ENCODE data around the gene ZNF576.
A peak's percentile ranks its signal among the peaks of the same experiment; 100 is the strongest.
"Not testable (repeated sequence)": the region's sequence is repeated elsewhere in the genome, so short reads cannot be mapped to it uniquely, and the experiment has no call there.

Gene ZNF576, protein sequence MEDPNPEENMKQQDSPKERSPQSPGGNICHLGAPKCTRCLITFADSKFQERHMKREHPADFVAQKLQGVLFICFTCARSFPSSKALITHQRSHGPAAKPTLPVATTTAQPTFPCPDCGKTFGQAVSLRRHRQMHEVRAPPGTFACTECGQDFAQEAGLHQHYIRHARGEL

DNA sequence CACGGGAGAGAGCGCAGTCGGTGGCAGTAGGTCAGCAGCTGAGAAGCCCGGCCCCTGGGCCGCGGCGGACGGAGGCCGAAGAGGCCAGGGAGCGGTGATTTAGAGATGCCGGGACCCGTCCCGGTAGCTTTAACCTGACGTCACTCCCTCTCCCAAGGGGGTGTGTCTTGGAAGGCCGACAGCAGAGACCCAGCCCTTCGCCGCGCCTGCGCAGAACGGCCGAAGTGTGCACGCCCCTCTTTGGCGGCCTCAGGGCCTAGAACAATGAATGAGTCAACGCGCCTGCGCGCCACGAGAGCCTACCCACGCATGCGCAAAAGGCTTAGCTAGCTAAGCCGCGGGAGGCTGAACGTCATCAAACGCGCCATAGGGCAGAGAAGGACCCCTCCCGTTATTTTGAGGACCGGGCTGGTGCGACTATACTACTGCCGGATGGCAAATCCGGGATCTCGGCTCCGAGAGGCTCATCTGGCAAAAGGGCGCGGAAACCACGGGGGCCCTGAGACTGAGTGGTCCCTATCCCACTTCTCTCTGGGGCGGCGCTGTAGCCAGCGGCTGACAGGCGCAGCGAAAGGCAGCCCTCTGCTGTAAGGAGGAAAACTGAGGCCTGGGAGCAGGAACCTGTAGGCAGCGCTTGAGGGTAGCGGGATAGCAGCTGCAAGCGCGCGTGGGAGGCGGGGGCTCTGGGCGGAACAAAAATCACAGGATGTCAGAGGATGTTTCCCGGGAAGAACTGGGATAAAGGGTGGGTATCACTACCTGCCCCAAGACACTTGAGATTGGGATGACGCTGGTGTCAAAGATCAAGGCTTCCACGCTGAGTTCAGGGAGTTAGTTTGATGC, at the start of gene ZNF576, which contains the start of gene IRGQ:
TSS of gene ZNF576 (plus strand) at position 597 of the 843 bp plus-strand sequence. CDS start 514 bp downstream, outside the sequence.
TSS of gene IRGQ (minus strand) at position 136 of the 843 bp plus-strand sequence. CDS start 796 bp downstream, outside the sequence.
- DNase-seq, result peak; percentile 99

DNA sequence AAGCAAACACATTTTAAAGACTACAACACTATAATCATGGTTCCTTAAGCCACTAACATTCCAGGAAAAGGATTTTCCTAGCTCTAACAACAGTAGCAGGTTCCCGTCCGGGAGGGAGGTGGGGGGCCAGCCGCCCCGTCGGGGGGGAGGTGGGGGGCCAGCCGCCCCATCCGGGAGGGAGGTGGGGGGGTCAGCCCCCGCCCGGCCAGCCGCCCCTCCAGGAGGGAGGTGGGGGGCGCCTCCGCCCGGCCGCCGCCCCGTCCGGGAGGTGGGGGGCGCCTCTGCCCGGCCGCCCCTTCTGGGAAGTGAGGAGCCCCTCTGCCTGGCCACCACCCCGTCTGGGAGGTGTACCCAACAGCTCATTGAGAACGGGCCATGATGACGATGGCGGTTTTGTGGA, 48.5 kb upstream of the ZNF576 start:
- not testable (repeated sequence) for DNase-seq

DNA sequence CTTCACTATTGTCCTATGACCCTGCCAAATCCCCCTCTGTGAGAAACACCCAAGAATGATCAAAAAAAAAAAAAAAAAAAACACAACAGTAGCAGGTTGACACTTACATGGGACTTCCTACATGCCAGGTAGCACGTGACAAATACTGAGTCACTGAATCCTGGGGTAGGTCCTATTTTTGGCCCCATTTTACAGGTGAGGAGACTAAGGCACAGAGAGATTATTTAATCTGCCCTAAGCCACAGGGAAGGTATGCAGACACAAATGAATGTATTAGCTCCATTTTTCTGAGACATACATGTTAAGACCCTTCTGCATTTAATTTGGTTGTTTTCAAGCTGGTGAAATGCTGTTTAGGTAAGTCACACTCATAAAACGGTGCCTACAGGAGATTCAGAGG, 47.7 kb upstream of the ZNF576 start:
- DNase-seq, result no peak

DNA sequence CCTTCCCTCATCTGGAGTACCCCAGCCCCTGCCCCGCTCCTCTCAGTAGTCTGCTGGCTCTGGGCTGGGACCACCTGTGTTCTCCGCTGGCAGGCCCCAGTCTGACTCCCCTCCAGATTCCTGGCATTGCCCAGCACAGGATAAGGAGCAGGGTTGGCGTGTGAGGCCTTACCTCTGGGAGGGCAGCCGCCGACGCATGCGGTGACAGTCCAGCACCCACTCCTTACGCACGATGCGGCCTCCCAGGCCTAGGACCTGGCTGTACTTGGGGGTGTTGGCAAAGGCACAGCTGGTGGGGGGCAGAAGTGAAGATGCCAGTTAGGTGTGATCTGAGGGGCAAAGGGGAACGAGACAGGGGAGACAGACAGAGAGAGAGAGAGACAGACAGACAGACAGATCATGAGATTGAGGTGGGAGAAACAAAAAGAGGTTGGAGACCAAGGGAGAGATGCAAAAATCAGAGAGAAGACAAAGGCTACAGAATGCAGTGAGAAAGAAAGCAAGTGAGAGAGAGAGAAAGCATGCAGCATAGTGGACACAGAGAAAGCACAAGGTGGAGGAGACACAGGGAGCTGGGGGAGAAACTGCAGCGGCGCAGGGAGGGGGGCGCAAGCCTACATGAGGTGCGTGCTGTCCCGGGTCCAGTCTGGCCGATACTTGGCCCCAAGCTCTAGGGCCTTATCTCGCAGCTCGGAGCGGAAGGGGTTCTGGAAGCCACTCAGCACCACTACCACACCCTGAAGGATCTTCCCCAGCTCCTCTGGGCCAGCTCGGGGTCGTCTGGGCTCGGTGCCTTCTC, 44.8 kb upstream of the ZNF576 start:
- DNase-seq, result no peak

DNA sequence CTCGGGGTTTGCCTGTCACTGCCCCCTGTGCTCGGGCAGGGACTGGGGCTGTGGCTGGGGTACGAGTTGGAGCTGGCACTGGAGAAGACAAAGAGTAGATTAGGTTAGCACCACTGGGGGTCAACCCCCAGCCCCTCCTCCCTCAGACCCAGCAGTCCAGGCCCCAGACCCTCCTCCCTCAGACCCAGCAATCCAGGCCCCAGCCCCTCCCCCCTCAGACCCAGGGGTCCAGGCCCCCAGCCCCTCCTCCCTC, 44.3 kb upstream of the ZNF576 start:
- DNase-seq, result no peak

DNA sequence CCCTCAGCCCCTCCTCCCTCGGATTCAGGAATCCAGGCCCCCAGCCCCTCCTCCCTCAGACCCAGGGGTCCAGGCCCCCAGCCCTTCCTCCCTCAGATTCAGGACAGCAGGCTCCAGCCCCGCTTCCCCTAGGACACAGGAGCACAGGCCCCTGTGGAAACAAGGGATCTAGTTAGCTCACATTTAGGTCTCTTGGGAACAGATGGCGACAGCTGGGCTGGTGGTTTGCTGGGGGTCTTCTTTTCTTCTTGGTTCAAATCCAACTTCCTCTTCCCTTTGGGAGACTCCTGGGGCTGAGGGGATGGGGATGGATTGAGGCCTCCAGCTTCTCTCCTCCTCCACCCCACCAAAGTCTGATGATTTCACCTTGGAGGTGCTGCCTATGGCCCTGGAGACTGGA, 43.8 kb upstream of the ZNF576 start:
- DNase-seq, result no peak

DNA sequence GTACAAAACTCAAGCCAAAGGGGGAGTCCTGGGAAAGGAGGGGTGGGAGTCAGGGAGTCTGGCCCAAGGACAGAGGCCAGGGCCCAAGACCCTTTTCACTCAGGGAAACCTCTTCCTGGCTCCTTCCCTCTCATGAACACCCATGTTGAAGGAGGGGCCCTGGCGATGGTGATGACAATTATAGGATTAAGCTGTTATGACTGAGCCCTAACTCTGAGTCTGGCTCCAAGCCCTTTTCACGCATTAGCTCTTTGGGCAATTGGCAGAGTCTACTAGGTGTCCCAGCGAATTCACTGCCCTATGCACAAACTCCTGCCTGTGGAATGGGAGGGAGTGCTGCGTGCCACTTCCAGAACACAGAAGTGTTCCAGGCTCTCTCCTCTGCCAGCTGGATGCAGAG, 42.7 kb upstream of the ZNF576 start:
- DNase-seq, result no peak

DNA sequence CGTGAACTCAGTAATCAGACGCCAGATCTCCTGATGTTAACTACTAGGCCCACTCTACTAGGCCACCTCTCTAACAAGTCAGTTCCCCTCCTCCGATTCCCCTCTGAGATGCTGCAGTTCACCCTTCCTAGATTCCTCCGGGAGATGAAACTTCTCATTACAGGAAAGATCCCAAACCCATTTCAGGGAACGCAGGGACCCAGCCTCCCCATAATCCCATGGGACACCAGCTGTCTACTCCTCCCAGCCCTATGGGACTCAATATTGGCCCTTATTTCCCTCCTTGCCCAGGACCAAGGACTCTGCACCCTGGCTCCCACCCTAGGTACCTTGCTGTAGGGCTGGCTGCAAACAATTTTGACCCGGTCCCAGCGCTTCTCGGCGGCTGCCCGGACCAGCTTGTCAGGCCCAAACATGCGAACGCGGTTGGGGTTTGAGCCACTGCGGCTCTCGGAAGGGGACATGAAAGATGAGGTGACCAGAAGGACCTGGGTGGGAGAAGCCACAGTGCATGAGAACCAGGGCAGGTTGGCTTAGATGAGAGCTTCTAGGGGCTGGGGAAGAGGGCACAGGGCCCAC, 42.0 kb upstream of the ZNF576 start:
- no peak for DNase-seq

DNA sequence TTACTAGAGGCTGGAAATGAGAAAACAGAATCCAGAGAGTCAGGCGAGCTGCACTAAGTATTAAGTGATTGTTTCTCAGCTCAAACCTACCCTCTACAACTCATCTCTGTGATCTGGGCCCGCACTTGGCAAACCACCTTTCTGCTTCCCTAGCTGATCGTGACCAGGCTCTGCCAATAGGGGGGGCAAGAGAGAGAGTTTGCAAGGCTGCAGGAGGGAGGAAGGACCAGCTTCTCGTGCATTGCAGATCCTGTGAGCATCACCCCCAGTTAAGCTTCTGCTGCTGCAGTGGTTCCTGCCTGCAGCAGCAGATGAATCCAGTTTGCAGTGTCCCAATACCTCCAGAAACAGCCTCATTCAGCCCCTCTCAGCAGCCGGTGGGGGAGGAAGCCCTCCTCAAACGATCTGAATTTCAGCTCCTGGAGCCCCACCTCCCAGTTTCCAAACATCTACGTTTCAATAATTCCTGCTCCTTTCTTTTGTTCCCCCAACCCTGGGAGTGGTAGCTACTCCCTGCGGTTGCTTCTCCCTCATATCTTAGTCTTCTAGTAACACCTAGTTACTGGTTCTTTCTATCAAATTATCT, 41.1 kb upstream of the ZNF576 start:
- peak; percentile 39 for DNase-seq

DNA sequence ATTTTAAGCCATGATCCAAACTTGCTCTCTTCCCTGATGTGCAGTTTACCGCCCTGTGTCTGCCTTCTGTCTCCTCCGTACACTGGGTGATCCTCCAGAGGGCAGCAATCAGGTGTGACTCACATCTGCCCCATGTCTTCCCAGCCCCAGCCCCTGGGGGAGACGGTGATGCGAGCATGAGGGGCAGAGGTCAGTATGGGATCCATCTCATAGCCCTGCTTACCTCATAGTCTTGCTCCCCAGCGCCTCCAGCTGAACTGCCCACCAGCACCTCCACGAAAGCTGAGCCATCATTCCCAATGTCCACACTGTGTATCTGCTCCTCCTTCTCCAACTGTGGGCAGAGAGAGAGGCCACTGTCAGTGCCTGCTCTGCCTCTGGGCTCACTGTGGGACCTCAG, 35.7 kb upstream of the ZNF576 start:
- no peak for DNase-seq

DNA sequence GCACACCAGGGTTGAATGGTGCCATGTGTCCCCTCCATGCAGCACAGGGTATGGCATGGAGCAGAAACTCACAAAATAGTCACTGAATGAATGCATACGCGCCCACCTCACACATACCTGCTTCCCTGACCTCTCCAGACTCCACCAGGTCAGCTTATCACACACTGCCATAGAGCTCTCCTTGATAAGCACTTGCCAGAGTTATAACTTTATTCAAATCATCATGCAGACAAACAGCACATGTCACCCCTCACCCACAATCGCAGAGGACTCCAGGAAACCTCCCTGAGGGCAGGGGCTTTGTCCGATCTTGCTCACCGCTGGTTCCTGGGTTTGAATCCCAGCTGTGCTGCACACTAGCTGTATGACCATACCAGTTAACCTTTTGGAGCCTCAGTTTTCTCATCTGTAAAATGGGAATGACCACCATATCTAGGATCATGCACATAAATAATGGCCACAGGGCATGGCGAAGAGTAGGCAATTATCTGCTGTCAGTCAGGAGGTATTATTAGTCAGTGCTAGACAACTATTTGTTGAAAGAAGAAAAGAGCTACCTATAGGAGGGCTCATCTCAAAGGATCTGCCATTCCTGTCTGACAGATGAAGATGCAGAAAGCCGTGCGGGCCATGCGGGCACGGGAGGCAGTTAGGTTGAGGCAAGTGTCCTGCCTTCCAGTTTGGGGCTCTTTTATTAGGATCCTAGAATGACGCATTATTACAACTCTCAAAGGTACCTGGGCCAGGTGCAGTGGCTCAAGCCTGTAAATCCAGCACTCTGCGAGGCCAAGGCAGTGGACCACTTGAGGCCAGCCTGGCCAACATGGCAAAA, 35.0 kb upstream of the ZNF576 start:
- DNase-seq, result no peak

DNA sequence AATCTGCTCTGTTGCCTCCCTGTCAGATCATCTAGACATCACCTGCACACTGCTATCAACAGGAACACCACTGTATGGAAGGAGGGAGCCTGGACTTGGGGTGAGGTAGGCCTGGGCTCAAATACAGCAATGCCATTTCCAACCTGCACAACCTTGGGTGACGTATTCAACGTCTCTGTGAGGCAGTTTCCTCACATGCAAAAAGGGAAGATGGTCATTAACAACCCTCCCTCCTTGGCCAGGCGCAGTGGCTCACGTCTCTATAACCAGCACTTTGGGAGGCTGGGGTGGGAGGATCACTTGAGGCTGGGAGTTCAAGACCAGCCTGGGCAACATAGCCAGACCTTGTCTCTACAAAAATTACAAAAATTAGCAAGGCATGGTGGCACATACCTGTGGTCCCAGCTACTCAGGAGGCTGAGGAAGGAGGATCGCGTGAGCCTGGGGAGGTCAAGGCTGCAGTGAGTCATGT, 34.1 kb upstream of the ZNF576 start:
- no peak for DNase-seq

DNA sequence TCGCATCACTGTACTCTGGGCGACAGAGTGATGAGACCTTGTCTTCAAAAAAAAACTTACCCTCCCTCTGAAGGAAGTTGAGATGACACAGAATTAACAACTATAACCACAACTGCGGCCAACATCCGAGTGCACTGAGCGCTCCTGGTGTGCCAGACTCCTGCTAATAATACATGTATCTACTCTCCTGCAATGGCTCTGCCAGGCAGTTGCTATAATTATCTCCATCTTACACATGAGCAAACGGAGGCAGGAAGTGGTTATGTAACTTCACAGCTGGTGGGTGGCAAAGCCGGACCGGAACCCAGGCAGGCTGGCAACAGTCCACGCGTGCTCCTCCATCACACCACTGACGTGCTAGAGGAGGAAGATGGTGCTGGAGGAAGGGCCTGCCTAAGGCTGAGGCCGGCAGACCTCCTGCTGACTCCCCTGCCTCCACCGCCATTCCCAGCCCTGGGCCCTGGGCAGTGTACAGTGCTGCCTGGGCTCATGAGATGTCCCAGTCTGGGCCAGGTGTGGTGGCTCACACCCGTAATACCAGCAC, 33.6 kb upstream of the ZNF576 start:
- peak; percentile 89 for DNase-seq

DNA sequence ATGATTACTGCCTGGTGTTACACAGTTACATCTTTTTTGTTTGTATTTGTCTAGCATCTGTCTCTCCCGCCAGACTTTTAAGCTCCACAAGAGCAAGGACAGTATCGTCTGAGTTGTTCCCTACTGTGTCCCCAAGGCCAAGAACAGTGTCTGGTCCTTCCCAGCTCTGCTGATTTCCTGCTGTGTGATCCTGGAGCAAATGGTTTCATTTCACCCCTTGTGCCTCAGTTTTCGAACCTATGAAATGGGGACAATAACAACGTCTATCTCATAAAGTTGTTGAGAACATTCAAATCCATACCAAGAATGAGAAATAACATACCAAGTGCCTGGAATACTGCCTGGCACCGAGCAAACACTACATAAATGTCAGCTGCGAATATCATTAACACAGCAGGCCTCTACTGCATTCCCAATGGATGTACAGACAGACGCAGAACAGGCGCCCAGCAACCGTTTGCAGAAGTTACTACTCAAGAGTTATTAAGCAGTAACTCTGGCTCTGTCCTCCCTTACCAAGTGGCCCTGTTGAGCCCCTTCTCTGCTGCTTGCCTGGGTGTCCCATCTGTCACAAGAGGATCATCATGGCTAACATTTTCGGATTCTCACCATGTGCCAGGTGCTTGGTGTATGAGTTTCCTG, 32.5 kb upstream of the ZNF576 start:
- no peak for DNase-seq

DNA sequence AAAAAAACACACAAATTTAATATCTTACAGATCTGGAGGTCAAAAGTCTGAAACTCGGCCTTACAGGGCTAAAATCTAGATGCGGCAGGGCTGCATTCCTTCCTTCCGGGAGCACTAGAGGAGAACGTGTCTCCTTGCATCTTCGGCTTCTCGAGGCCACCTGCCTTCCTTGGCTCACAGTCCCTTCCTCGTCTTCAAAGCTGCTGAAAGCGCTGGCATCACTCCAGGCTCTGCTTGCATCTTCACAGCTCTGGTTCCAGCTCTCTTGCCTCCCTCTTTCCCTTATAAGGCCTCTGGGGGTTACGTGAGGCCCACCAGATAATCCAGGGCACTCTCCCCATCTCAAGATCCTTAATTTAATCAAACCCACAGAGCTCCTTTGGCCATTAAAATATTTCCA, 31.6 kb upstream of the ZNF576 start:
- DNase-seq, result no peak

DNA sequence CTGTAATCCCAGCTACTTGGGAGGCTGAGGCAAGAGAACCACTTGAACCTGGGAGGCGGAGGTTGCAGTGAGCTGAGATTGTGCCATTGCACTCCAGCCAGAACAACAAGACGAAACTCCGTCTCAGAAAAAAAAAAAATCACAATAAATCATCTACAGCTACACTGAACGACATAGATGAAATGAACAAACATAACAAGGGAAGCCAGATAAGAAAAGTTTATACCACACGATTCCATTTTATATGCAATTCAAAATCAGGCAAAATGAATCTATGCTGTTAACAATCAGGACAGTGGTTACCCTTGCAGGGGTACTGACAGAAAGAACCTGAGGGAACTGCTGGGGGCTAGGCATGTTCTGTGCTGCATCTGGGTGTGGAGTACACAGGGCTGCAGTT, 26.7 kb upstream of the ZNF576 start:
- DNase-seq, result no peak

DNA sequence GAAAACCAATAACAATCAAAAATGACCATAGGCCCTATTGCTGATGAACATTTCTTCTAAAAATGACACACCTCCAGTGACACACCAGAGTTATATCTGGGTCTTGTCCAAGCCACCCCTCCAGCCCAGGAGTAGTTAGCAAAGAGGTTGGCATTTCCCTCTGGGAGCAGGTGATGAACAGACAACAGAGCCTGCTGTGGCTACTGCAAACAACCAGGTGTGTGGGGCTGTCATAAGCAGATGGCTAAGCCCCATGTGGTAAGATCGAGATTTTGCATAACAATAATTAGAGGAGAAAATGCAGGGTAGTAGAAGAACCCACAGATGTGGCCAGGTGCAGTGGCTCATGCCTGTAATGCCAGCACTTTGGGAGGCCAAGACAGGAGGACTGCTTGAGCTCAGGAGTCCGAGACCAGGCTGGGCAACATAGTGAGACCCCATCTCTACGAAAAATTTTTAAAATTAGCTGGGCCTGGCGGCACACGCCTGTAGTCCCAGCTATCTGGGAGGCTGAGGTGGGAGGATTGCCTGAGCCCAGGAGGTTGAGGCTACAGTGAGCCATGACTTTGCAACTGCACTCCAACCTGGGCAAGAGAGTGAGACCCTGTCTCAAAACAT, 26.1 kb upstream of the ZNF576 start:
- DNase-seq, result no peak

DNA sequence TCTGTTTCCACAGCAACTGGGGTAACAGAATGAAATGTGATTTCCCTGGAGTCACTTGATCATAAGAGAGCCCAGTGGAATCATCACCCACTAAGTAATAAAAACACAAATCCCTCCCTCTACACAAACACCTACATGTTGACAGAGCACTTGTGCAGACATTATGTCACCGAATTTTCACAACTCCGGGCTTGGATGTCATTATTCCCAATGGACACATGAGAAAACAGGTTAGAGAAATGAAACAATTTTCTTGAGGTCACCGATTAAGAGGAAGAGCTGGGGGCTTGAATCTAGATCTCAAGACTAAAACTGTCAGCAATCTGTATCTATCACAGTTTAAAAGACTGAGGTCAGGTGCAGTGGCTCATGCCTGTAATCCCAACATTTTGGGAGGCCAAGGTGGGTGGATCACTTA, 24.2 kb upstream of the ZNF576 start:
- no peak for DNase-seq

DNA sequence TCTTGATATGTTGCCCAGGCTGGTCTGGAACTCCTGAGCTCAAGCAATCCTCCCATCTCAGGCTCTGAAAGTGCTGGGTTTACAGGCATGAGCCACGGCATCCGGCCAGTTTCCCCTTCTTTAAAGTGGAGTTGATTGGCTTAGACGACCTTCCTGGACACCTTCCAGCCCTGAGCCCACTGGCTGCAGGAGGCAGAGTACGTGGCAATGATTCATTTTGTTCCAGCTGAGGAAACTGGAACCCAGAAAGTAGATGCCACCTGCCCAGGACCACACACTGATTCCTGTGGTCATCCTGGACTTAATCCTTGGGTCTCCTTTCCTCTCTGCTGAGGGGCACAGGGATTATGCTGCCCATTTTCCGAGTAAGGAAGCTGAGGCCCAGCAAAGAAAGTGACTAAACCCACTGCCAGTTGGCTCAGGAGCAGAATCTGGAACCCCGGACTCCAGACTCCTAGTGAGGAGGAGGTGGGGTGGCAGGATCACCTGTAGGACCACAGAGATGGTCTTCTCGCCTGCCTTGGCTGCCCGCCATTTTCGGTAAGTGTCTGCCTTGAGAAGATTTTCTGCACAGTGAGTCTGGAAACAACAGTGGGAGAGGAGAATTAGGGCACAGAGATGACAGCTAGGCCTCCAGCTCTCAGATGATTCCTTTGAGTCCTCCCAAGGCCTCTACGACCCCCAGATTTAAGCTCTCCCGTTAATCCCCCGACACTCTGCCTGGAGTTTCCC, 21.8 kb upstream of the ZNF576 start:
- DNase-seq, result no peak

Data from KG1 (cell line).